HG03520 (cell line): Measurements from ENCODE around the gene DPYD.

Source experiments
- ATAC-seq: cut with Tn5 transposase; IDR thresholded peaks from one replicate; pipeline ENCODE4 v1.9.1; 2021; ENCODE audit warnings: mild to moderate bottlenecking, moderate library complexity; ENCODE audit not compliant: unreplicated experiment

The DPYD gene

DNA sequence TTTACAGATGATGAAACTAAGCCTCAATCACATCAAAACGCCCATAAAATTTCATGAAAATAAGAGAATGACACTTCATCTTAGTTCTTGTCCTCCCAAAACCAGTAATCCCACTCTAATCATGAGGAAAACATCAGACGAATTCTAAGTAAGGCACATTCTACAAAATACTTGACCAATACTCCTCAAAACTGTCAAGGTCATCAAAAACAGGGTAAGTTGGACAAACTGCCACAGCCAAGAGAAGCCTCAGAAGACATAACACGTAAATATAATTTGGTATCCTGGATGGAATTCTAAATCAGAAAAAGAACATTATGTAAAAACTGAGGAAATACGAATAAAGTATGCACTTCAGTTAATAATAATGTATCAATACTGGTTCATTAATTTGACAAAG, 128.2 kb downstream of the DPYD start:
- no peak for ATAC-seq

DNA sequence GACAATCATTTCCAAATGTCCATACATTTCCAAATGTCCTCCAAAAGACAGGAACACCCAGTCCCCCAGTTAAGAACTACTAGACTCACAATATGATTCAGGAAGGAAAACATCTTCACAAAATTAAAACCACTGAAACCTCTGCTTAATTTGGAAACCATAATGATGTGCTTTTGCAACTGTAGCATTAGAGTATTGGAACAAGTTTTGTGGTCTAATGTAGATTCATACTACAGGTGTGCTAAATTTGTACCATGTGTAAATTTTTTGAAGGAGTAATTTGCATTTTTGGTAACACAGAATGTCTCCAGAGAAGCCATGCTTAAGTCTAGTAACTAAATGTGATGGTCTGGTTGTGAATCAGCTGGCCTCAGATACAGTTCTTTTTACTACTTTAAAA, 129.6 kb downstream of the DPYD start:
- ATAC-seq = peak; percentile 72

DNA sequence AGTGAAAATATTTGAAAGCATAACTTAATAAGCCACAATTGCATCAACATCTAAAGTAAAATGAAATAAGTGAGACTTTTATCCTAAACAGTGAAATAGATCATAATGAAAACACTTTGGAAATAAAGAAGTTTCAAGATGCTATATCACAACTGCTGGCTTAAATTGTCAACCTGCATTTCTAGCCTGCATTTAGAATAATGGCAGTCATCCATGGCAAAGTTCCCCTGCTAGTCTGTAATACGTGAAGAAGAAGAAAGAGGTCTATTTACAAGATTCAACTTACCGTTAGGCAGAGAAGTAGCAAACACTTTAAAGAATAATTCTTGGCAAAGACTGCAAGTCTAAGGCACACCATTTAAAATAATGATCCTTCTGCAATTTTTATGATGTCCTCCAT, 133.6 kb downstream of the DPYD start:
- no peak for ATAC-seq

DNA sequence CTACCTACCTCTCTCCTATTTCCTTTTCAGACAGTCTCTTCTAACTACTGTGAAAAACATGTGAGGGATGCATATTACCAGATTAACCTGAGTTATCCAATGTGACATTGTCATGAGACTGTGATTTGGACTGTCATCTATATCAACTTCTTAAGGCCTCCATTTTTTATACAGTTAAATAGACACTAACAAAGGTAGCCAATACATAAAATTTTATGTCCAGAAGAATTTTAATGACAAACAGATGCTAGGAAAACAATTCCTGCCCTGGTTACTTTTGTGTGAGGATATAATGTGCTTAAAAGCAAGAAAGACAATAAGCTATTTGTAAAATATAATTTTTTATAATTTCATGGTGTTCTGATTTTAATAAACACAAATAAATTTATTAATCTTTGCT, 136.2 kb downstream of the DPYD start:
- ATAC-seq = no peak

DNA sequence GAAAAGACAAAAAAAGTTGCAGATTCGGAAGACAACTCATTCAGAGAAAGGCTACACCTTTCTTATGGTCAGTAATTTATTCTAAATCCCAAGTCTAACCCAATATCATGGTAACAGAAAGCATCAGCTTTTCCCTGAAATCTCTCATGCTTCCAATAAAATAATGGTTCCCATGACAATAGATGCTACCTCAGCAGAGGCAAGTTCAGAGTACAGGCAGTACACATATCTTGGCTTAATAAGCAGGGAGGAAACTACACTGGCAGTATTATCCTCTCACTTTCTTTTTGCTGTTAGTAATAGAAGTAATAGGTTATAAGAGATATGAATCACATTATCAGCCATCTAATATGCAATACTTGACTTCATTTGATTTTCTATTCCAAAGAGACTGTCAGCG, 137.1 kb downstream of the DPYD start:
- ATAC-seq = no peak

DNA sequence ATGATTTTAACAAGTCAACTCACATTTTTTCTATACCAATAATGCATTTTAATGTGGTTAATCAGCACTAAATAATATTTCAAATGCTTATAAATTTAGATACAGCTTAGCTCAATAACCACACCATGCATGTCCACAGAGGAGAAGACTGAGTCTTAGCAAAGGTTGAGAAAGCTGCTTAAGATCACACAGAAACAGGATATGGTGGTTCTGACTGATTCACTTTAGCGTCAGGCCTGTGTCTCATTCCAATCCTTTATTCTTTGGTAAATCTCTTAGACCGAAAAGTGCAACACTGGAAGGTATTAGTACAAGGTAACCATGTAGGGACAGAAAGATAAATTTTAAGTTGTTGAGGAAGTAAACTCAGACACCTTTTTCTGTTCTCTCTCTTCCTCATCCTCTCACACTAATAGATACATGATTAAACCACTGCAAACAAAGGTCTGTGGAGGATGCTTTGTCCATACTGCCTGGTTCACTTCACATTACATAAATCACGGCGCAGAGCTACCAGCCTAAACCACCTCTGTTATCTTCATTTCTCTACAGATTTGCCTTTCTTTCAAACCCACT, 139.0 kb downstream of the DPYD start:
- ATAC-seq = no peak

DNA sequence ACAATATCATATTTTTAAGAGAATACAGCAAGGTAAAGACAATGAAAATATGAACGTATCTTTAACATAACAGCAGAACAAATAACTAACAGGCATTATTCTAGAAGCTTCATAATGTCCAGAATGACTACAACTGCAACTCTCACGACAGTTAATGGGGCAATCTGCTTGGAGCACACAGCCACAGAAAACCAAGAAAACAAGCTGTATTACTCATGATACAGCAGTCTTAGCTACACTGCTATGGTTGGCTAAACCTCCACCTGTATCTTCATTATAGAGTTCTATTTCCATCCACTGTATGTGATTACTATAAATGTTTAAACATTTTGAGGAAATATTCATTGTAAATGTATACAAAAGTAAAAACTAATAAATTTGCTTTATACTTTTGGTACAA, 139.9 kb downstream of the DPYD start:
- no peak for ATAC-seq

- no peak for ATAC-seq
Observed at GRCh38 chr1:97778718-97779117, 142.1 kb downstream of the DPYD start.

- no peak for ATAC-seq
Observed at GRCh38 chr1:97770376-97770775, 150.5 kb downstream of the DPYD start.

DNA sequence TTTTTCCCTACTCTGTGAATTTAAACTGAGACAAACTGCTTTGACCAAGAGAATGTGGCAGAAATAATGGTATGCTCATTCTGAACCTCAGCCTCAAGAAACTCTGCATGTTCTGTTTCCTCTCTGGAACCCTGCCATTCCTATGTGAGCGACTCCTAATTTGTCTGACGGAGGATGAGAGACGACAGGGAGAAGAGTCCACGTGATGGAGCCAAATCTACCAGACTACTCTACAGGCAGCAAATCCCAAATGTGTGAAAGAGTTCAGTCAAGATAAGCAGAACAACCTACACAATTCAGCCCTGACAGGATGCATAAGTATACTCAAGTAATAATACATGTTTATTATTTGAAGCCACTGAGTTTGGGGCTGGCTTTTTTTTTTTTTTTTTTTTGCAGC, 153.5 kb downstream of the DPYD start:
- ATAC-seq = no peak

- no peak for ATAC-seq
Observed at GRCh38 chr1:97764991-97765390, 155.8 kb downstream of the DPYD start.

DNA sequence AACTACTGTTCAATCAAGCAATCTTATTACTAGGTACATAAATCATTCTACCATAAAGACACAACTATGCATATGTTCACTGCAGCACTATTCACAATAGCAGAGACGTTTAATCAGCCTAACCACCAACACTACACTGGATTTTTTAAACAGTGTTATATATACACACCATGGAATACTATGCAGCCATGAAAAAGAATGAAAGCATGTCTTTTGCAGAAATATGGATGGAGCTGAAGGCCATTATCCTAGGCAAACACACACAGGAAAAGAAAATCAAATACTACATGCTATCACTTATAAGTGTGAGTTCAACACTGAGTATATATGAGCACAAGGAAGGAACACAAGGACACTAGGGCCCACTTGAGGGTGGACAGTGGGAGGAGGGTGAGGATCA, 159.2 kb downstream of the DPYD start:
- no peak for ATAC-seq

DNA sequence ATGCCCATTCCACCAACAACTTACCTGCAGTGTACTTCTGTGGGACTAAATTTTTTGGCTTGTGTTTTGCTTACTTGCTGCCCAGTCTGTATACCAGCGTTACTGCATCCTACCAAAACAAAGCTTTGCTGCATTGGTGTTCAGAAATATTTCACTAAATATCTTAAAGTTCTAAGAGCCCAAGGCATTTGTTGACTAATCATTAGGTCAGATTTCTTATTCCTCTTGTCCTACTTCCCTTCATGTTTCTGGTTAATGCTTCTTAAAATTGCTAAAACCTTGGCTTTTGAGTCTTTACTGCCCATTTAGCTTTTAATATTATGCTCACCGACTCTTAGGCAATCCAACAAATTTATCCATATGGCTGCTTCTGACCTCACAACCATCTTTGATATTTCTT, 161.8 kb downstream of the DPYD start:
- no peak for ATAC-seq

- ATAC-seq = no peak
Observed at GRCh38 chr1:97758541-97759057, 162.2 kb downstream of the DPYD start.

GRCh38 chr1:97745912-97746311, 174.9 kb downstream of the DPYD start:
- no peak for ATAC-seq

DNA sequence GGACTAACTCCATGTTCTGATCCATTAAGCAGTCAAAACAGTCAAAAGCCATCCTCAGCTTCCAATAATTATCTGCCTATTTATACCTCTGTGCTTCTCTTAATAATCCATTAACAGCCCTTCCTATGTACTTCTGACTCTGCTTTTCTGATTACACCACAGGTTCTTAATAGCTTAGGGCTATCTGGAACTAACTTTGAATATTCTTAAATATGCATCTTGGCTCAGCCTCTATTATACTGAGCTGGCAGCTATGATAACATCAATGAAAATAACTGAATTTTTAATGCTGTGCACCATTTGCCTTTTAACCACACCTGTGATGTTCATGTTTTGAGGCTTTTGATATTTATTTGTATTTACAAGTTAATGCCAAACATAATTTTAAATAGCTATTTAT, 175.9 kb downstream of the DPYD start:
- ATAC-seq = no peak

DNA sequence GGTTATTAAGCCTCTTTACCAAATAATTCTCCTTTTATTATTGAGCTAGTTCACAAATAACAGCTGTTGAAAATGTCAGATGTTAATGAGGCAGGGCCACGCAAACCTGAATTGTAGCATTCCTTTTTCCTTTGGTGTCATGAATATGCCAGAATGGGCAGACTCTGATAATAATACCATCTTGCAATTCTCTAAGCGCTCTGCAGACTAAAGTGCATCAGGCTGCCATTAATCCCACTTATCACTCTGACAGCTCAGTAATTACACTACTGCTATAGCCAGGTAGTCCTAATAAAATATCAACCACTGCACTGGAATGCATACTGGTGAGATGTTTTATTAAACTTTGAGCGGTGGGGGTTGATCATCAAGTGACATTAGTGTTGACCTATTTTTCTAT, 177.7 kb downstream of the DPYD start:
- ATAC-seq = no peak

- no peak for ATAC-seq
Observed at GRCh38 chr1:97740891-97741290, 179.9 kb downstream of the DPYD start.

- no peak for ATAC-seq
Observed at GRCh38 chr1:97739596-97740103, 181.2 kb downstream of the DPYD start.

GRCh38 chr1:97738270-97738669, 182.6 kb downstream of the DPYD start:
- no peak for ATAC-seq

DNA sequence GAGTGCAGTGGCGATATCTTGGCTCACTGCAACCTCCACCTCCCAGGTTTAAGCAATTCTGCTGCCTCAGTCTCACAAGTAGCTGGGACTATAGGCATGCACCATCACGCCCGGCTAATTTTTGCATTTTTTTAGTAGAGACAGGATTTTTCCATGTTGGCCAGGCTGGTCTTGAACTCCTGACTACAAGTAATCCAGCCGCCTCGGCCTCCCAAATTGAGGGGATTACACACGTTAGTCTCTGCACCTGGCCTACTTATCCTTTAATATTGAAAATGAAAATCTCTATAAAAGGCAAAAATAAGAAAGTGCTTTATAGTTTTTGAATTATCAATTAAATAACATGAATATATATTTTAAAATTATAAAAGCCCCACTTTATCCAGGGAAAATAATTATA, 190.6 kb downstream of the DPYD start:
- no peak for ATAC-seq

DNA sequence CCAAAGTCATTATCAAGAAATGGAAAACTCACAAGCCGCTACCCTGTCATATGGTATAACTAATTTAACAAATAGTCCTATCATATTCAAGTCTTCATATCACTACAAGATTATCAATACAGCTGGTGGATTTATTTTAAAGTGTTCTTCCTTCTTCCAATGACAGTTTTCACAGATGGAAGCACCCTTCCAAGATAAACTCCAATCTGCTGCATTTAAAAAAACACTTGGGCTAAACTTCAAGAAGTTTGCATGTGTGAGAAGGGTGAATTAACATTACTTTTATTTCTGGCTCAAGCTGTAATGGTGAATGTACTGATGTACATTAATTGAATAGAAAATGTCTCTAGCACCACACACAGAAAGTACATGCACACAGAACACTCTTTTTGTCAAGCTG, 192.4 kb downstream of the DPYD start:
- ATAC-seq = no peak

DNA sequence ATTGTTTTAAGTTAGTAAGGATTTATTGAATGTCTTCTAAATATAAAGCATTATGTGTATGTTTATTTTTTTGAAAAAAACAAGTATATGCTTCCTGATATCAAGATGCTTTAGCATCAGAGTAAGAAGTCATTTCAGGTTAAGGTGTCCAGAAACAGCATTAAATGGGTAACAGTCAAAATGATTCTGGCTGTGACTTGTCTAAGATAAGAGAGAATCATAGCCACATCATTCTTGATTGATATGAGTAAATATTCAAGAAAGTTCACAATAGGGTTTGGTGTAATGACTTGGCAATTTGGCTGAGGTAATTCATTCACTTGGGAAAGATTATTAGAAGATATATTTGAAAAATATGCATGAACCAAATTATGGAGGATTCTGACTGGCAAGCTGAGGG, 193.8 kb downstream of the DPYD start:
- ATAC-seq = no peak
